HG03460 (cell line): ENCODE results near the gene SLC25A12.

Experiments
- ATAC-seq: cut with Tn5 transposase; IDR thresholded peaks from one replicate; pipeline ENCODE4 v1.9.1; 2021; ENCODE audit not compliant: unreplicated experiment

The SLC25A12 gene

DNA sequence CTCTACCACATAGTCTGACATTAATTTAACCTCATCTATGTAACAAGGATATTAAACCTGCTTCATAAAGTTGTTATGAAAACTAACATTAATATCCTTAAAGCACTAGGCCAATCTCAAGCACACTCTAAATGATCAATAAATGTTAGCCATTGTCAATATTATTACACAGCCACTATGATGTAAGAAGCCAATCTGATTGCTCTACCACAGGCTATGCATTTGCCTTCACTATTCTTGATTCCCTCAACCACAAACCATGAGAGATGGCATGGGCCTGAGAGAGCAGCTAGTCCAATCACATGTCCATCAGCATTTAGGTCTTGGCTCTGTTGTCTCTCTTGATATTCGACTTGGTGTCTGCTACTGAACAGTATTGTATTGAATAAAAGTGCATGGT is 4.2 kb downstream of the SLC25A12 start:
- ATAC-seq, result no peak

DNA sequence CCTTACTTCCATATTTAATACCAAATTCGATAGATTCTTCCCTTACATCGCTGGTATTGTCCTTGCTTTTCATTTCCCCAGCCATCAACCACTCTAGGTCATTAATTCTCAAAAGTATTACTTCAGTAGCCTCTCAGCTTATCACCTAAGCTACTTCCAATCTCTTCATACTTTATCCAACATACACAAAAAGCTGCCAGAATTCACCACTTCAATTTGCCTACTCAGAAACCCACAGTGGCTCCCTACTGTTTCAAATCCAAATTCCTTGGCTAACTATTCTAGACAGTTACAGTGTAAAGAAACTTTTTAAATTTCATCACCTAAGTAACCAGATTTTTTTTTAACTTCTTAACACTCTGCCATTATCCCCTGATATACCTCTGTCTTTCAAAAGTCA is 4.7 kb downstream of the SLC25A12 start:
- no peak for ATAC-seq

DNA sequence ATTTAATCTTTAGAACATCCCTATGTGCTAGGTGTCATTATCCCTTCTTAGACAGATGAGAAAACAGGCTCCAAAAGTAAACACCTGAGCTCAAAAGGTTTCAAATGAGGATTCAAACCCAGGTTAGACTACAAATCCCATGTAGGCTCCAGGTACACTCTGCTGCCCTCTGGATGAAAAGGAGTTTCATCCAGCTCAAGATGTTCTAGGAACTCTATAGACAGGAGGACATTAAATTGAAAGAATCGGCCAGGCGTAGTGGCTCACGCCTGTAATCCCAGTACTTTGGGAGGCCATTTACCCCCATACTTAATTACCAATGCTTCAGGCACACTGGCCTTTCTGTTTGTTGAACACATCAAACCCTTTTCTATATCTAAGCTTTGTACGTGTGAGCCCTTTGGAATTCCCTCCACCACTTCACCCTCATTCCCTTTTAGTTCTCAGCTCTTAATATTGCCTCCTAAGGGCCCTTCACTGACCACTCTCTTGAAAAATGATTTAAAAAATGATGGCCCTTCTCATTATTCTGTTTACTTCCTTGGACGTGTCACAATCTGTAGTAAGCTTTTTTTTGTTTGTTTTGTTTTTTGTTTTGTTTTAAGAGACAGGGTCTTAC is 10.7 kb downstream of the SLC25A12 start:
- no peak for ATAC-seq

DNA sequence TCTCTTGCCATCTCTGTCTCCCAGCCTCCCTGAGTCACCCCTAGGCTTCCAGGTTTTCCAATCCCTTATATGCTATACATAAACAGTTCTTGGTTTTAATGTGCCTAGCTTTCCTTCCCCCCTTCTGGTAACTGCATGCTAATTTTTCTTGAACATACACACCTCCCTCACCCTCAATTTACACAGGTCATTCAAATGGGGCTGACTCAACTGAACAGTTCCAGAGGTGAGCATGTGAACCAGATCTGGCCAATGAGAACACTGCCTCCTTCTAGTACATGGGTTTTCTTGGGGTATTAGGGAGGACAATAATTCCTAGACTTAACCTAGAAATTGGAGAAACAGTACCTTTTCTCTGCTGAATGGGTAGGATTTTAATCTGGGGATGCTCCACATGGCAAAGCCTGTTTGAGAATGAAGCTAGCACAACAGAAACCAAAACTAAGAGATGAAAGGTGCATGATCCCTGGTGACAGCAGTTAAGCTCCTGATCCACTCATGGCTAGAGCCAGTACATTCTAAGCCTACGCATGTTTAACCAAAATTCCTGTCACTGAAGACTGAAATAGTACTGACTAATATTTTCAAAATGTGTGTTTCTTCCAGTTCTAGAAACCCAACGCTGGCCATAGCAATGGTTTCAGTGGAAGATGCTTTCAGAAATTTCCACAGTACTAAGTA is 11.8 kb downstream of the SLC25A12 start:
- no peak for ATAC-seq

DNA sequence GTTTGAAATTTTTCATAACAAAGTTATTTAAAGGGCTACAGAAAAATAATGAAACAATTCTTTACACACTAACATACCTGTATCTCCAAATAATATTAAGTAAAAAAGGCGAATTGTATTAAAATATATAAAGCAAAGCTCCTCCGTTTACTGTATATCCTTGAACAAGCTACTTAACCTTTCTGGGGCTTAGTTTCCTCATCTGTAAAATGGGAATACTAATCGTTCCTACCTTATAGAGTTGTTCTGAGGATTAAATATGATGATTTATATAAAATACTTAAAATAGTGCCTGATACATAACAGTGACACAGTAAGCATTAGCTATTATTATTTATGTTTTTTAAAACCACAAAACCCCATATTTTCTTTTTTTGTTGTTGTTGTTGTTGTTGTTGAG is 13.3 kb downstream of the SLC25A12 start:
- ATAC-seq, result no peak

DNA sequence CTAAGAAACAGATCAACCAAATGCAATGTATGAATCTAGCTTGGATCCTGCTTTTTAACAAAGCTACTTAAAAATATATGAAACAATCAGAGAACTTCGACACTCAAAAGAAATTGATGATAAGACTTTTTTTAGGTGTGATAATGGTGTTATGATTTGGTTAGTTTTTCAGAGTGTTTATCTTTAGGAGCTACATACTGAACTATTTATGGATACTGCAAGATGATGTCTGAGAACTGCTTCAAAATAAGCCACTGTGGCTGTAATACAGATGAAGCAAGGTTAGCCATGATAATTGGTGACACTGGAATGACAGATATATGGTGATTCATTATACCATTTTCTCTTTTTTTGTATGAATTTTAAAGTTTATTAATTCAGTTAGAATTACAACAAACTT is 14.2 kb downstream of the SLC25A12 start:
- ATAC-seq, result no peak

DNA sequence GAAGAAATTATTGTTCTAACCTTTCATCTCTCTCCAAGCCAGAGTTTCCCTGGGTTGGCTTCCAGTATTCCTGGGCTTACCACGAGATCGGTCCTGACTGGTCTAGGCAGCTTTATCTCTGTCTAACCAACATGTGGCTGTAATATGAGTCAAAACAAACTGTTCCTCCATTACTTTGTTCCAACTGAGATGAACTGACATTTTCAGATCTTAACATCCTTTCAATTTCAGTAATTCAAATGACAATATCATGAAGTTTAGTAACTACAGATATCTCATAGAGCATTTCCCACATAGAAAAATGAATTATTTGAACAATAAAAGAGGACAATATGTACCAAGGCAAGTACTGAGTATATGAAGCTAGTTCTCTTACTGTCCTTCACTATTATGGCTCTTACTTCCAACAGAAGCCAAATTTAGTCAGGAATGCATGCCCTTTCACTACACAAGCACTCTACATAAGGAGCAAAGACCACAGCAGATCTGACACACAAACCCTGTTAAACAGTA is 15.5 kb downstream of the SLC25A12 start:
- ATAC-seq, result no peak

DNA sequence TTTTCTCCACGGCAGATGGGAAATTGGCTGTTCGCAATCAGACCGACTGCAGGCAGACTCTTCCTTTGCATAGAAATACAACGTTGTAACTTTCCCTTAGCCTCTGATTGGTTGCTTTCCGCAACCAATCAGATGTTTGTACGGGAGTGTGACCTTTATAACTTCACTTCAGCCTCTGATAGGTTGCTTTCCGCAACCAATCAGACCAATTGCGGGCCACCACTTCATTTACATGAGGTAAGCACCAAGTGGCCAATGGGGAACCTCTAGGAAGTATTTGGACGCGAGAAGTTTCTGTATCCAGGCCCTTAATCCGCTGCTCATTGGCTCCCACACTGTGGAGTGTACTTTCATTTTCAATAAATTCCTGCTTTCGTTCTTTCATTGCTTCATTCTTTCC is 19.1 kb downstream of the SLC25A12 start:
- no peak for ATAC-seq

DNA sequence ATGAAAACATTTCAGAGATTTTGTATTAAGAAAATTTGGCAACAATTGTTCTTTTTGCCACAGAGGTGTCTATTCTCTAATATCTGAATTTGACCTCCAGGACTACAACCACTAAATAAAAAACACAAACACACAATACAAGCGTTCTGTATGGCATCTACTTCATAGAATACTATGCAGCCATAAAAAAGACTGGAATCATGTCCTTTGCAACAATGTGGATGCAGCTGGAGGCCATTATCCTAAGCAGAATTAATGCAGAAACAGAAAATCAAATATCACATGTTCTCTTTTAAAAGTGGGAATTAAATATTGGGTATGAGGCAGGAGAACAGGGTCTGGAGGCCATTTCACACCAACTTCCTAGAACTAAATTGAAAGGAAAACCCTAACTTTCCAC is 19.5 kb downstream of the SLC25A12 start:
- no peak for ATAC-seq

DNA sequence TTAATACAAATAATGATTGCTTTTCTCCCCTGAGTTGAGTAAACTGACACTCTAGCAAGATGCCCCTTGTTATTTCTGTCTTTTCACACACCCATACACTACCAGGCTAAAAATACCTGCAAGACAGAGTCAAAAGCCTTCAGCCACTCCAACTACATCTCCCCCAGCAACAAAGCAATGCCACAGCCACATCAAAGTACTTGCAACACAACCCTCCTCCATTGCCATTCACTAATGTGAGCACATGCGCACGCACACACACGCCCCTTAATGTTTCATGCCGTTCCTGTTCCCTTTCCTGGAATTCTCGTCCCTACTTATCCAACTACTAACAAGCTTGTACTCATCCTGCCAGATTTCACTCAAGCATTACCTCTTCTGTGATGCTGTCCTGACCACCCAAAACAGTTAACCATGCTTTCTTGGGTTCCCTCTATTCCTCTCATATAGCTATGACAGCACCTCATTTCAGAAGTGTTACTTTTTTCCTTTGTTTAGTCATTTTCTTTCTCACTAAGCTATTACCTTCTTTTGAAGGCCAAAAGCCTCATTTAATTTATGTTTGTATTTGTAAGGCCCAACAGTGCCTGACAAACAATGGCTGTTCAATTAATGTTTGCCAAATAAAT is 29.6 kb downstream of the SLC25A12 start:
- no peak for ATAC-seq

DNA sequence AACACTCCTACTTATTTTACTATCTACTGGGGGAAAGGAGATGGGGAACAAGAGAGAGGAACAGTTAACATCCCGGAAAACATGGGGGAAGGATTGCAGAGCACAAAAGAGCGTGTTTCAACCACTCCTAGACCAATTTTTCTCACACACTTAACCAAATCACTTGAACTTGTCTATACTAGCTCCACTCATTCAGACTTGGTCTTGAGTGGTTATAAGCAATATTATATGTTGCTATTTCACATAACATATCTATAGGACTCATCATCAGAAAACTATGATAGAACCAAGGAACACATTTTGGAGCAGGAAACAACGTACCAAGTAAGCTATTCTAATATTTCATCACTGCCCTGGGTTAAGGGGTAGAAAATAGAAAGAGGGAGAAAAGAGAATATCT is 31.5 kb downstream of the SLC25A12 start:
- no peak for ATAC-seq

DNA sequence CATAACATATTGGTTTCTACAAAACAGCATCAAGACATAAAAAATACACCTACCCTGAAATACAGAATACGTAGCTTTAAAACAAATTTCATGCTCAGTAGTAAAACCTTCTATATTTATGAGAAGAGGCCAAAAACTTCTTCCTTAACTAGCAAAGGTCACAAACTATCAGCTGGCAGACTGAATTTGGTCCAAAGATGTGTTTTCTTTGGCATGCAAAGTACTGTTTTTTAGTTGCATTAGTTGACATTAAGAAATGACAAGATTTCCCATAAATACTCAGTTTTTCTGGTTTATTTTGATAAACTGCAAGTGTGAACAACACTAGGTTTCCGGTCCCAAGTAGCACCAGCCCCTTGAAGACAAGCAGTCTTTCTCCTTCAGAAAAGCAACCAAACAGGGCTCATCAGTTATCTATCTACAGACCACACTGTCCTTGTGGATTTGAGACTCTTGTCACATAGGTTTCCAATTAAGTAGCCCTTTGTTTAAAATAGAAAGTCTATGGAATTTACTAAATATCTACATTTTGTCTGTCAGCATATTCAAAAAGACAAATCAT is 35.6 kb downstream of the SLC25A12 start:
- ATAC-seq, result no peak

DNA sequence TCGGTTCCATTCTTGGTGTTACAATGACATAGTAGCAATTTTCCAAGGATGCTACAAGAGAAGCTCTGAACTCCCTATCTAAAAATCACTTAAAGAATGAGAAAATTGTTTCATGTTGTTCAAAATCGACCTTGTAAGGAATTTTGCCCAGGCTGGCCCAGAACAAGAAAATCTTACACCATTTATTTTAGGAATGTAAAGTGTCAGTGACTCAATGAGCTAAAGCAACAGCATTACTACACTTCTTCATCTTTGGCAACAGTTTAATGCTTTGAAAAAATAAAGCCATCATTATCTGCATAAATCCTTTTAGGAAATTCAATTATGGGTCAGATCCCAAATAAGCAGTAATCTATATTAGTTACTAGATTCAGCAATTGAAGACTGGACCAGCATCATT is 38.6 kb downstream of the SLC25A12 start:
- ATAC-seq, result no peak

DNA sequence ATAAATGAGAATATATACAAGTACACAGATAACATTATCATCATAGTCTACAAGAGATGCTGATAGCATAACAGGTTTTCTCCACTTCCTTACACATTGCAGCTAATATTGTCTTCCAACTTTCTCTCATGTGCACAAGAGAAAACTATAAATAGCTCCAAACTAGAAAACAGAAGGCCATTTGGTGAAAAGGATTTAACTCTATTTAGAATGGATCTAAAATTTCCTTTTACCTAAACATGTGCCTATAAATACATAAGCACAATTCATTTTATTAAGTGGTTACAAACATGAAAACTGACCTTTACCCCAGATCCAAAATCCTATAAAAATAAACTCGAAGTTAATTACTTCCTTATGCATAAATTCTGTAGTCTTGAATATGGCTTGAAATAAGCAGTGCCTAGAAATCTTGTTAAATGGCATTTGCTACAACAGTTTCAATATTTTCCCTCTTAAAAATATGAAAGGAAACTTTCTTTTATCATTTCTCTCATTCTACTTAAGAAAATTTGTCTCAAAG is 41.6 kb downstream of the SLC25A12 start:
- no peak for ATAC-seq

DNA sequence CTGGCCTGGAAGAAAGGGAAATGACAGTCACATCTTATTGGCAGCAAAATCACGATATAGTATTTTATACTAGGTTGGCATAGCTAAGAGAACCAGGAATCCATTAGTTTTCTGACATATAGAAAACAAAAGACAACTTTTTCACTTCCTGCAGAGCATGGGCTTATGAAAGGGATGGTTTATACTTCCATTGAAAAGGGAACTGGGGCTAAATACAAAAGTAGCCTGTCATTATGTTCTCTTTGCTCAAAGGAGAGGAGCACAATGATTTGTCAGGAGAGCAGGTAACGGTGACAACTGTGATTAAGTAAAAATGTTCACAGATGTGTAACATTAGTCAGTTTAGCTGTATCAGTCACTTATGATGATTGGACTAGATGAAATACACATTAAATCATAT is 46.4 kb downstream of the SLC25A12 start:
- no peak for ATAC-seq

DNA sequence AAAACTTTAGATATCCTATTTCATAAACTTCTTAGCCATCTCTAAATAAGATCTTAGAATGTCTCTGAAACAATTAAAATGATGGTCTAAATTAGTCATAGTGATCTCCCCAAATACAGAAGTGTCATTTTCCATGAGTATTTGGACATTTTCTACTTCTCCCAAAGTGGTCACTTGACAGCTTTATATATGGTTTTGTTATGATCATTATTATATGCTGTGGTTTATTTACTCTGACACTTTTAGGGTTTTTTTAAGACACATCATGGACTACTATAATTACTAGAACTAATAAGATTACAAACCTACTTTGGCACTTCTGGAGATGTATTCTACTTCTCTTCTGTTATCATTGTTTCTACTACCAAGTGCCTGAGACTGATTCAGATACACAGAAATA is 47.1 kb downstream of the SLC25A12 start:
- no peak for ATAC-seq

DNA sequence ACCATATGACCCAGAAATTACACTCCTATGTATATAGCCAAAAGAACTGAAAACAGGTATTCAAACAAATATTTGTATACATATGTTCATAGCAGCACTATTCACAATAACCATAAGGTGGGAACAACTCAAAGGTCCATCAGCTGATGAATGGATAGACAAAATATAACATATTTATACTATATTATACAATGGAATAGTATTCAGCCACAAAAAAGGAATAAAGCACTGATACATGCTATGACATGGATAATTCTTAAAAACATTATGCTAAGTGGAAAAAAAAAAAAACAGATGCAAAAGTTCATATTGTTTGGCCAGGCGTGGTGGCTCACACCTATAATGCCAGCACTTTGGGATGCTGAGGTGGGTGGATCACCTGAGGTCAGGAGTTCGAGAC is 52.0 kb downstream of the SLC25A12 start:
- ATAC-seq, result no peak

DNA sequence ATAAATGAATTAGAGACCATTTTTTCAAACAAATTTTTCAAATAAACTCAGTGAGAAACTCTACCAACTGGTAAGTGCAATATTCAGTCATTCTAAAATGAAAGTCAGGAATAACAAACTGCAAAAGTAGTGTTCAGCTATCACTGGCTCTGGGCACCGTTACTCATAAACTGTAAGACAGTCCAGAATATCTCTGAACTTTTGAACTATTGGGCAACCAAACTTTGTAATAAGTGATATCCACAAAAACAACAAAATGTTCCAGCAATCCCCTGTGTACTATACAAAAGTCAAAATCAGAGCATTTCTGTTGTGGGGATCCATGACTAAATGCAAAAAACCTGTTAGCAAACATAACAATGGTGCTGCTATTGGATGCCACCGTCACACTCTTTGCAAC is 56.3 kb downstream of the SLC25A12 start:
- no peak for ATAC-seq

DNA sequence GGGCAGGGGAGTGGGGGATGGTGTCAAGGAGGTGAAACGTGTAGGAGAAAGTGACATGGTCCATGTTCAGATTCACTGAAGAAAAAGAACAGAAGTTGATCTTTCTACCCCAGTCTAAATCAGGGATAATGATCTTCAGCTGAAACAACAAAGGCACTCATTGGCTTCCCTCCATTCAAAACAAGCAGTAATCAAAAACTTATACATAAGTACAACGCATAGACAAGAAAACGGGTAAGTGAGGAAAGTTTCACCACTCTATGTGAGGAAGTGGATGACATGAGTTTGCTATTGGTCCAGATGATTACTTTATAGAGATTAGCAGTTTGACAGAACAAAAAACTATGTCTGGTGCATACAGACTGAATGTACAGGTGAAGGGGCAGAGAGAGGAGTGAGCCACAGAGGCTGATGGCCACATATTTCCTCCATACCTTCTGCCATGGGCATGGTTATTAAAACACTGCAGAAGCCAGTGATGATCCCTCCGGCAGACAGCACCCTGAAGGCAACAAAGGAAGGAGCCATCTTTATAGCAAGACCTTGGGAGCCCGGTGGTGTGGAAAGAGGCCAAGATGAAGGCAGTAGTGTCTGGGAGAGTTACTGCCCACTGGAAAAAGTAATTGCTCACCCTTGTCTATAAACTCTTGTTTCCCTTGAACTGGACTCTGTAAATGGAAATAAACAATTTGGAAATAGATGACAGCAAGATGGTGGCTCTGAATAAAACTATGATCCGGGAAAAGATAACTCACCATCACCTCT is 57.7 kb downstream of the SLC25A12 start:
- no peak for ATAC-seq

DNA sequence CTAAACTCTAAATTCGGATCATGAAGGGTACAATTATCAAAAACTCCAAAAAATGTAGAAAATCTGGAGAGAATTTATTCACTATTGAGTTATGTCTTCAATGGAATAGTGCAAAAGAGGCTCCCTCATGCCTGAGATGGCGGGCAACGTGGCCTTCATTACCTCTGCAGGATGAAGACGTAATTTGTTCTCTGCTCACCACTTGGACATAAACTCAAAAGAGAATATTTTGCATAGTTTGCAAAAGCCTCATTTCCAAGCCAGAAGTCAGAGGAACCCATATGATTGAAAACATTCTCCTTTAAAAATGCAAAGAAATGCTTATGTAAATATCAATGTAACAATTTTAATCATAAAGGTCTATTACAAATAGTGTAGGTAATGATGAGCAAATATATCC is 58.7 kb downstream of the SLC25A12 start:
- no peak for ATAC-seq

DNA sequence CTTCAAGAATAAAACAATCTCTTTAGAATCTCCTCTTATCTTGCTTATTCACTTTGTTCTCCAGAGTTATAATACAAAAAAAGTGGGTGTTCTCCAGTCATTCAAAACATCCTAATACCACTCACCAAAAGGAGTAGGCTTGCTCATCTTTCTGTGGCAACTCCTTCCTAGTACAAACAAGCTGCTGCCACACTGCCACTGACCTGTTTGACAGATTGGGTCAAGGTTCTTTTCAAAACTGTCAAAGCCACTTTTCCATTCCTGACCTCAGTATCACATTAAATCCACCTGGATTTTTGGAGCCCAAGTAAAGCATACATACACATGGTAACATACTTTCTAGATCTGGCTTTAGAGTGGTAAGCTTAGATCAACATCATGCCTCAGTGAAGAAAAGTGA is 59.8 kb downstream of the SLC25A12 start:
- no peak for ATAC-seq
